SKM-1 (cell line): ENCODE measurements around the gene PKM.

Experiments used
- DNase-seq: peaks from one replicate; lab custom pipeline; 2025; ENCODE audit not compliant: unreplicated experiment; lab: John Stamatoyannopoulos, UW

PKM gene

GRCh38 chr15:72202302-72202701 is 28.7 kb downstream of the PKM start:
- no peak for DNase-seq

DNA sequence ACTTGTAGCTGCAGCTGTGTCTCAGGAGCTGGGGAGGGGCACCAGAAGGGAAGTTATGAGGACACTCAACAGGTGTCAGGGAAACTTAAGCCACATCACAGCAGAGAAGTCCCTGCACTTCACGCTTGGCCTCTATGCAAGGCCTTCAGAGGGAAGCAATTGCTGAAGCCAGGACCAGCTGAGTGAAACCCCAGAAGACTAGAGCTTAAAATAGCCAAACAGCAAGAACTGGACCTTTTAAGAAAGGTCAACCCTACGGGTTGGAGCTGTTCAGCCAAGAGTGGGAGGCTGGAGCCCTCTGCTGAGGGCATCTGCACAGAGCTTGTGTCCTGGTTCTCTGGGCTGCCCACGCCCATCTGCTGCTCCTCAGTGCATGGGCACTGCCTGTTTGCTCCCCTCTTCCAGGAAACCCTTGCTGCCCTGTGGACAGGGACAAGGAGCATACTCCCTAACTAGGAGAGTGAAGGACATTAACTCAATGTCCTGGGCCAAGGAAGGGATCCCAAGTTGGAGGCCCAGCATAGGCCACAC is 29.5 kb downstream of the PKM start:
- DNase-seq, result no peak

DNA sequence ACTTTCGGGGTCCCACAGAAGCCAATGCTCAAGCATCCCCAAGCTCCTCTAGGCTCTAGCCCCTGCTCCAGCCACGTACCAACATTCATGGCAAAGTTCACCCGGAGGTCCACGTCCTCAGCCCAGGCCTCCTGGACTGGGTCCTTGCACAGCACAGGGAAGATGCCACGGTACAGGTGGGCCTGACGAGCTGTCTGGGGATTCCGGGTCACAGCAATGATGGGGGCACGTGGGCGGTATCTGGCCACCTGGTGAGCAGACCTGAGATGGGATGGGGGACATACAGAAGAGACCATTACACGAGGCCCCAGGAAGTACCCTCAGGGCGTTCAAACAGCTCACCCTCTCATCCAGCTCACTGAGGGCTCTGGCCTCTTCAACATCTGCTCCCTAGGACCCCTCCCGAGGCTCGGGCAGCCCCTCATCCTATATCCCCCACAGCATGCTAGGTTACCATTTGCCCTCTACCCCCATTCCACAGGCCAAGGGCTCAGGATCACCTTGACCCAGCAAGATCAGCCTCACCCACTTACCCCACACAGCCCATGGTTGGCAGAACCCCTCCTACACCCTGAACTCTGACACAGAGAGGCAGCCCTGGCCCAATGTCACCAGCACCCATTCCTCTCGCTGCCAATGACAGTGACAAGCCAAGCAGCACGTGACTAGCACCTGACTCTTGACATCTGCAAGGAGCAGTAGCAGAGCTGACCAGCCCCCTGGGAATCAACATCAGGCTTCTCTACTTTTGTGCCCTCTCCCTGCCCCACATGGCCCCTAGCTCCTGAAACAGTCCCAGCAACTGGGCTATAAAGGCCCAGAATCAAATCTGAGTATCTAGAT is 30.4 kb downstream of the PKM start:
- DNase-seq, result no peak

GRCh38 chr15:72199721-72200212 is 31.2 kb downstream of the PKM start:
- DNase-seq, result peak; percentile 25

DNA sequence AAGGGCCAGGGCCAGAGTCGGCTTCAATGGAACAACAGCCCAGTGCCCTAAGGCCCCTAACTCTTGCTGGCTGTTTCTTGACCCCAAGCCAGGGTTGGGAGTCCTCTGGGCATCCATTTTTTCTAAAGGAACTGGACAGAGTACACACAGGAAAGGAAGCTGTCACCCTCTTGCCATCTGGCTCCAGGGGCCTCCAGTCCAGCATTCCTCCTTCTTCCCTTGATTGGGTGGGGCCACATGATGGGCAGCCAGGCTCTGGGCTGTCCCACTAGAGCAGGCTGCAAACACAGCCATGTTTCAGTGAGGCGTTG is 31.8 kb downstream of the PKM start:
- DNase-seq, result no peak

- no peak for DNase-seq
These were observed 32.4 kb downstream of the PKM start for GRCh38 chr15:72198356-72199204.

GRCh38 chr15:72197460-72198355 is 33.3 kb downstream of the PKM start, which contains the start of gene GRAMD2A:
Gene GRAMD2A (minus strand): TSS chr15:72197787.
- no peak for DNase-seq

- DNase-seq, result no peak
These were observed 33.9 kb downstream of the PKM start for GRCh38 chr15:72197041-72197459.

- DNase-seq, result no peak
These were observed 34.5 kb downstream of the PKM start for GRCh38 chr15:72196409-72197040.

DNA sequence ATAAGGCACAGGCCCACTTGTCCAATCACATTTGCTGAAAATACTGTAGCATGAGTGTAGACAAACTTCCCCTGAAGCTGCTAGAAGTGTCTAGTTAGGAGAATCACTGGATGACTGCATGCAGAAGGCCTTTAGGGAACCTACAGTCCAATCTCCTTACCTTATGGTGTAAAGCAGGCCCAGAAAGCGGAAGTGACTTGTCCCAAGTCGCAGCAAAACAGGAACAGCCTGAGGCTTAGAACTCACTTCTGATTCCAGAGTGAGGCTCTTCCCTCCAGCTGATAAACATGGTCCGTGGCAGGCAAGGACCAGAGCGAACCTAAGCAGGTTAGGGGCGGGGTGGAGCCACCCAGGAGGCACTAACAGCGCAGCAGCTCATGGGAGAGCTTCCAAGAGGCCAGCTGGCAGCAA is 35.9 kb downstream of the PKM start:
- peak; percentile 96 for DNase-seq

DNA sequence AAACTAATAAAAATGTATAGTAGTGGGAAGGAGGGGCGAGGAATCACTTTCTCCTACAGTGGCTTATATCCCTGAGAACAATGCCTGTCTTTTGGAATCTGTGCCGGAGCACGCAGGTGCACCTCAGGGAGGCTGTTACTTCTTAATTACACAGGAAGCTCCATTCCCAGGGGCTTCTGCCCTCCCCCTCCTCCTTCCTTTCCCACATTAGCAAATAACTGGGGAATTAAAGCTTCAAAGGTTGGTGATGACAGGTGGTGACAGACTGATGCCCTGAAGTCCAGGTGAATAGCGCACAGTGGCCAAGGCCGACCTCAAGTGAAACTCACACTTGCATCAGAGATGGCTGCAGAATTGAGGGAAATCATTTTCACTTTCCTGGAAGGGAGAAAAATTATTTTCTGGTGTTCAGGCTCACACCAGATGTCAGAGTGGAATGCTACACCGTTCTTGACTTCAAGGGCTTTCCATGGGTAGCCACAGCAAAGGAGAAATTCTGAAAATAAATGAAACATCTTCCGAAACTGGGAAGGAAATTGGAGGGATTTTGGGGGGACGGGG is 37.1 kb downstream of the PKM start:
- no peak for DNase-seq

DNA sequence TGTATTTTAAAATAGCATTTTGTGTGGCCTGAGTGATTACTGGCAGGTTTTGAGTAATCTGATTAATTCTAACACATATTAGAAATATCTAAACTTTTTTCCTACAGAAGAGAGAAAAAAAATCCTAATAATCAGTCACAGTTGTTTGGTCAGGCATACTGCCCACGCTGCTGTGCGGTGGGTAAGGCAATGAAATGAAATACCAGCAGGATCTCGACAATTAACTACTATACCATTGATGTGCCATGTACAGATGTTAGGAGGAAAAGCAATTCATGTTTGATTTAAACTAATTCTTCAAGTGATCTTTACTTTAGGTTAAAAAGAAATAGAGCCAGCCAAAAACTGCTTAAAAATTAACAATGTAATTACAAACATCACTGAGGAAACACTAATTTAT is 38.6 kb downstream of the PKM start:
- DNase-seq, result no peak

DNA sequence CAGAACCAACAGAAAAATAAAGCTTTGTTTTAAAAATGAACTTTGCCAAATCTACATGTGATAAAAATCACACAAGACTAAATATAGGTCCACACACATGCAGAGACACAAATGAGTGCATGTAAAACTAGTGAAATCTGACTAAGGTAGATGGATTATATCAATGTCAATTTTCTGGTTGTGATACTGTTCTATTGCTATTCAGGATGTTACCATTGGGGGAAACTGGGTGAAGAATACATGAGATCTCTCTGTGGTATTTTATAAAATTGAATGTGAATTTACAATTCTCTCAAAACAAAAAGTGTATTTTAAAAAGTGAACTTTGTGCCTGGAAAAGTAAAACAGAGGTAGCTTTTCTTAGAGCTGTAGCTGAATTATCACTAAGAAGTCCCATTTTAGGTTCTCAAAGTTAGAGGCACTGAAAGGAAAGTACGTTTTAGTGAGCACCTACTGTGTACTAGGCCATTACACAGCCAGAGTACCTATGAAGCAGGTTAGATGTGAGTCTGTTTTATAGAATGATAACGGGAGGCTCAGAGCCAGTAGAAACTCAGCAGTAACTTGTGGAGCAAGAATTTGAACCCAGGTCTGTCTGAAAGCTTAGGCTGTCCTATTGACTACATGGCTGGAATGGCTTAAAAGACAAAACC is 41.6 kb downstream of the PKM start:
- no peak for DNase-seq

DNA sequence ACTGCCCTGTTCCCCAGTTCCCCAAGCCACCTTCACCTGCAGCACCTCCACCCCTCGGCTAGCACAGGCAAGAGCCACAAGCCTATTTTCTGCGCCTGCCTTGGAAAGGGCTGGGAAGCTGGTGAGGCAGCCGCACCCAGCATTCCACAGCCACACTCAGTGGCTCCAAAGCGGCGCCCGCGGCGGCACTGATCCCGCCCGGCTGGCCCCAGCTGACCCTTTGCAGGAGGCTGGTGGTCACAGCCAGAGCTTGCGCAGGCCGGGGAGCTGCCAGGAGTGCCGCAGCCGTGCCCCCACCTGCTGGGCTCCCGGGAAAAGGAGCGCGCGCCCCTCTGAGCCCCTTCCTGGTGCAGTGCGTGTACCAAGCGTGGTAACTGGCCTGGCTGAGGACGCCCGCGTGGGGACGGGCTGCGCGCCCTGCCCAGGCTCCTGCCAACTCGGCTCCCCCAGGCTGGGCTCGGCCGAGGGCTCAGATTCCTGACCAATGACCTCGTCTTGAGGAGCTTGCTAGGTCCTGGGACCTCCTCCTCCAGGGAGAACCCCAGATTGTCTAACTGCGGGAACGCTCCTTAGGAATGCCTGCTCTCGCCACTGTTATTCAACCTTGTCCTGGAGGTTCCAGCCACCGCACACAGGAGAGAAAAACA is 46.7 kb downstream of the PKM start:
- no peak for DNase-seq

DNA sequence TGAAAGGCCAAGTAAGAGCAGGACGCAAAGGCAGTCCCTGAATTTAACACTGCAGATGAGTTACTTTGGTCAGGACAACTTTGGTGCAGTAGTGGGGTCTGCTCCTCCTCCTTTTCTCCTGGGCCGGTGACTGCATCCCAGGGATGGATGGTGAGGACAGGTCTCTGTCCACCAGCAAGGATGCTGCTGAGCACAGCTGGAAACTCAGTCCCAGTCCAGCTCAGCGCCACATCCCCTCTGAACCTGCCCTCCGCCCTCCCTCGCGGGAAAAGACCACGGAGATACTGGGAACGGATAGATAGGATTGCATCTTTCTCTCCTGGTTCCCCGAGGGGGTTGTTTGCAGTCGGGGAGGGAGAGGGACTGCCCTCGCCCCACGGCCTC is 47.2 kb downstream of the PKM start:
- DNase-seq, result no peak

DNA sequence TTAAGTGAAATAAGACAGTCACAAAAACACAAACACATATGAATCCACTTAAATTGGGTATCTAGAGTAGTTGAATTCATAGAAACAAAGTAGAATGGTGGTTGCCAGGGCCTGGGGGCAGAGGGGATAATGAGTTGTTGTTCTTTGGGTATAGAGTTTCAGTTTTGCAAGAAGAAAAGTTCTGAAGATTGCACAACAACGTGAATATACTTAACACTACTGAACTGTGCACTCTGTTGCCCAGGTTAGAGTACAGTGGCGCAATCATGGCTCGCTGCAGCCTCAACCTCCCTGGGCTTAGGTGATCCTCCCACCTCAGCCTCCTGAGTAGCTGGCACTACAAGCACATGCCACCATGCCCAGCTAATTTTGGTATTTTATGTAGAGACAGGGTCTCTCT is 48.3 kb downstream of the PKM start:
- DNase-seq, result no peak

DNA sequence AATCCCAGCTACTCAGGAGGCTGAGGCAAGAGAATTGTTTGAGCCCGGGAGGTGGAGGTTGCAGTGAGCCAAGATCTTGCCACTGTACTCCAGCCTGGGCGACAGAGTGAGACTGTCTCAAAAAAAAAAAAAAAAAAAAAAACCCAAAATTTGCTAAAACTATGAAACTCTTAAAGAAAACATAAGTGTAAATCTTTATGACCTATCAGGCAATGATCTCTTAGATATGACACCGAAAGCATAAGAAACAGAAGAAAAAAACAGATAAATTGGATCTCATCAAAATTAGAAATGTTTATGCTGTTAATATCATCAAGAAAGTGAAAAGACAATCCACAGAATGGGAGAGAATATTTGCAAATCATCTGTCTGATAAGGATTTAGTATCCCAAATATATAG is 48.7 kb downstream of the PKM start:
- no peak for DNase-seq

DNA sequence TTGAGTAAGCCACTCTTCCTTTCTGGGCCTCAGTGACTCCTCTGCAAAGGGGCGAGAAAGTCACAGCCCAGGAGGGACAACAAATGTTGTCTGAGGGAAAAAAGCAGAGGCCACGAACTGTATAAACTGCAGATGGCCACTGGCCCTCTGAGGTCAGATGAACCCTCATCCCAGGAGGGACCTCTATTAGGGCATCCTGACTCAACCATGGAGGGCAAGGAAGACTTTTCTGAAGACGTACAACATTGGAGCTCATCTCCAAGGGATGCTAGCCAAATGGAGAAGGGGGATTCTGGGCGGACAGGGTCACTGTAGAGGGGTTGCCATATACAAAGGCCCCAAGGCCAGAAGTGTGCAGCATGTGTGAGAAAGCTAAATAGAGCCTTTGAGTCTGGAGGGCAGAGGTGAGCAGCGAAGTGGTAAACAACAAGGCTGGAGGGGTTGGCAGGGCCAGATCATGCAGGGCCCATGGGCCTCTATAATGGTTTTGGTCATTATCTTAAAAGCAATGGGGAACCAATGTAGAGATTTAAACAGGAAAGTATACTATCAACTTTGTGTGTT is 50.1 kb downstream of the PKM start:
- no peak for DNase-seq
